Esophagus squamous epithelium (tissue), 4 donors: ENCODE results near the gene OSCP1.

Experiments used
- CTCF ChIP-seq, 6 experiments: fragments of 450-650 bp in 4 of 6; fragments of 200-600 bp in 2 of 6; sonication (generic) in 2 of 6; IDR thresholded peaks; one replicate each; pipeline ENCODE4 v1.5.1; 2016 to 2019; ENCODE audit warnings: antibody characterized with exemption in 6 of 6, mild to moderate bottlenecking in 4 of 6, moderate library complexity in 4 of 6
- POLR2A ChIP-seq, 4 donors: fragments of 450-650 bp; IDR thresholded peaks; one replicate each; pipeline ENCODE4 v1.6.1; 2017; ENCODE audit warnings: antibody characterized with exemption in 4 of 4, mild to moderate bottlenecking in 4 of 4, moderate library complexity in 3 of 4

DNA sequence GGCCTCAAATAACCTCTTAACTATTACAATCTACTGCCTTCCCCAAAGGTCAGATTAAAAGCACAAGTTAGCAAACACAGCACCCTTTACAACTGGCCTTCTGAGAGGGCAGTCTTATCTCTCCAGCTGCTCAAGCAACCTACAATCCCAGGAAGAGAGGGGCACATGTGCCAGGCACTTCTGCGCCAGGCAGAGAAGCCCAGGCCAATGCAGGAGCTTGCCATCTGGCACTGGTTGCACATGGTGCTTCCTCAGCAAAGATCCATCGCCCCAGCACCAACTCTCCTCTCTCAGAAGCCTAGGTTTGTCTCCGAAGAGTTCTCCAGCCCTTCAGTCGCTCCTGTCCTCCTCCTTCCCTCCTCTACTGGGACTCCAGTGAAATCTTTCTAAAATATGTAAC lies 67.0 kb downstream of the OSCP1 start:
- no peak for TF ChIP-seq CTCF (IDR thresholded peaks at IDR 0.05)
- no peak for TF ChIP-seq POLR2A (IDR thresholded peaks at IDR 0.05)
